ENCODE results near the gene FZD7. TPM values are rescaled to one million over a fixed set of nuclear protein-coding genes. Genes with fewer than 3 reads are reported as not detected.

Gene FZD7
- total and polyA plus RNA-seq, 10 of the 15 experiments (the other 5 are each of a cell fraction or from before 2014, with no cell fraction given): 0.24 to 2.4 (median 0.75) TPM

DNA sequence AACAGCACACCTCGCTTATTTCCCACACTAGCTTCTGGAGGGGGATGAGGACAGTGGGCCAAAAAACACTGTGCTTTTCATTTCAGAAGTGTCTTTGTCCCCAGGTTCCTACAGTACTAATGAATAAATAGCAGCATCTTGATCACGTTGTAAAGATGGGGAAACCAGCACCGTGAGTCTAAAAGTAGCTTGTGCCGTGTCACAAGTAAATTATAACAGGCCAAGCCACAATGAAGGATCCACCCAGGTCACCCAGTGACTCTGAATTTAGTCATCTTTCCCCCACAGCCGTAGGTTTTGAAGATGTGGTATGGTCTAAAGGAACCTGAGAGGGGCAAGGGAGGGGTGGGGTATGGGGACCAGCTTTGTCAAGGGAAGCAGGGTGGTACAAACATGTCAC lies 8.8 kb downstream of the FZD7 start (continued):
- TF ChIP-seq ZNF687 (IDR thresholded peaks at IDR 0.05): 0 out of 2 replicates have a peak, but pooled peaks have one; percentile 1

GRCh38 chr2:202043475-202043874 lies 9.8 kb downstream of the FZD7 start:
- ChIA-PET SMC1A (ENCODE audit: uncharacterized antibody, unreplicated experiment) (interaction anchor here (1.6 kb wide), 1 partner anchor 162 kb away, joined by 3 read pairs; no protein-coding TSS in a partner anchor), POLR2A (no interaction called here), CTCF (interaction anchor here (0.7 to 3.9 kb wide), 5 partner anchors 13 to 263 kb away, joined by 3 to 15 read pairs (median 4); partner anchors contain the start of gene ALS2), RAD21 (ENCODE audit: unreplicated experiment) (interaction anchor here (1.4 kb wide), 1 partner anchor 10 kb away, joined by 3 read pairs; the partner anchor contains the start of gene FZD7)
- peak overlapping the region; percentile 60 for H2AFZ ChIP-seq (ENCODE audit: control insufficient read depth, low read depth, low read length)
- no peaks in the 10 kb centered on the region for H3K79me2 ChIP-seq (ENCODE audit: control insufficient read depth, insufficient read depth, low read length)
- H3K4me2 ChIP-seq (ENCODE audit: control insufficient read depth, insufficient read depth): no peak overlapping the region
- WGBS (ENCODE audit: insufficient coverage, insufficient replicate concordance, low lambda C conversion rate, missing lambda C conversion rate): 22% methylated on average over 4 of the region's 6 CpGs
- intact Hi-C loops (cut with micrococcal nuclease; ENCODE audit: unreplicated experiment) (no loop called here), in situ Hi-C loops (cut with MboI) (no loop called here)
- ATAC-seq (peak; percentile 48; the same call in 2 of the 3 replicates), FAIRE-seq (no peak), DNase-seq (ENCODE audit: low read depth, low spot score) (no peak)
- no peak overlapping the region for H3K4me3 ChIP-seq
- H3K36me3 ChIP-seq (ENCODE audit: control insufficient read depth in 2 of 2, insufficient read depth in 2 of 2, low read length in 1 of 2): no peaks in the 10 kb centered on the region
- no peak overlapping the region for H3K9ac ChIP-seq (ENCODE audit: control insufficient read depth, insufficient read depth, low read length)
- H3K27ac ChIP-seq (ENCODE audit: control insufficient read depth, insufficient read depth): no peak overlapping the region
- H3K4me1 ChIP-seq (ENCODE audit: control insufficient read depth, insufficient read depth, low read length): peaks cover 7% of the 10 kb centered on the region
- no peaks in the 10 kb centered on the region; the same call in 2 of the 3 replicates for H3K9me3 ChIP-seq (replicated peaks; ENCODE audit: control insufficient read depth, insufficient read depth, low read length)
- no peaks in the 10 kb centered on the region for H4K20me1 ChIP-seq (ENCODE audit: control insufficient read depth, insufficient read depth)
- BruUV-seq (replicated peaks): no TSS peak
- H3K27me3 ChIP-seq (replicated peaks in 1 of 2; ENCODE audit: control insufficient read depth in 2 of 2, insufficient read depth in 2 of 2, low read length in 1 of 2): peaks cover 0 to 9% of the 10 kb centered on the region in 2 experiments; a peak in 2 of 4 replicates
- TF ChIP-seq FOXM1 (IDR thresholded peaks at IDR 0.05; ENCODE audit: low read depth, low read length) (no peak), SPI1 (IDR thresholded peaks at IDR 0.05; ENCODE audit: borderline replicate concordance, insufficient read depth, low read depth, low read length) (peak; percentile 63; the same call in 1 of the 2 replicates), BMI1 (IDR thresholded peaks at IDR 0.05; ENCODE audit: borderline replicate concordance) (no peak), PAX8 (IDR thresholded peaks at IDR 0.05) (no peak), ZNF24 (IDR thresholded peaks at IDR 0.05) (no peak), ZNF274 (IDR thresholded peaks at IDR 0.05; ENCODE audit: insufficient read depth, insufficient read length) (no peak), NR2C1 (IDR thresholded peaks at IDR 0.05) (no peak)
- TF ChIP-seq, protein P1, sequence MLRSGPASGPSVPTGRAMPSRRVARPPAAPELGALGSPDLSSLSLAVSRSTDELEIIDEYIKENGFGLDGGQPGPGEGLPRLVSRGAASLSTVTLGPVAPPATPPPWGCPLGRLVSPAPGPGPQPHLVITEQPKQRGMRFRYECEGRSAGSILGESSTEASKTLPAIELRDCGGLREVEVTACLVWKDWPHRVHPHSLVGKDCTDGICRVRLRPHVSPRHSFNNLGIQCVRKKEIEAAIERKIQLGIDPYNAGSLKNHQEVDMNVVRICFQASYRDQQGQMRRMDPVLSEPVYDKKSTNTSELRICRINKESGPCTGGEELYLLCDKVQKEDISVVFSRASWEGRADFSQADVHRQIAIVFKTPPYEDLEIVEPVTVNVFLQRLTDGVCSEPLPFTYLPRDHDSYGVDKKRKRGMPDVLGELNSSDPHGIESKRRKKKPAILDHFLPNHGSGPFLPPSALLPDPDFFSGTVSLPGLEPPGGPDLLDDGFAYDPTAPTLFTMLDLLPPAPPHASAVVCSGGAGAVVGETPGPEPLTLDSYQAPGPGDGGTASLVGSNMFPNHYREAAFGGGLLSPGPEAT (IDR thresholded peaks at IDR 0.05; ENCODE audit: low read depth): peak; percentile 31; the same call in 1 of the 2 replicates
- TF ChIP-seq, protein P2, sequence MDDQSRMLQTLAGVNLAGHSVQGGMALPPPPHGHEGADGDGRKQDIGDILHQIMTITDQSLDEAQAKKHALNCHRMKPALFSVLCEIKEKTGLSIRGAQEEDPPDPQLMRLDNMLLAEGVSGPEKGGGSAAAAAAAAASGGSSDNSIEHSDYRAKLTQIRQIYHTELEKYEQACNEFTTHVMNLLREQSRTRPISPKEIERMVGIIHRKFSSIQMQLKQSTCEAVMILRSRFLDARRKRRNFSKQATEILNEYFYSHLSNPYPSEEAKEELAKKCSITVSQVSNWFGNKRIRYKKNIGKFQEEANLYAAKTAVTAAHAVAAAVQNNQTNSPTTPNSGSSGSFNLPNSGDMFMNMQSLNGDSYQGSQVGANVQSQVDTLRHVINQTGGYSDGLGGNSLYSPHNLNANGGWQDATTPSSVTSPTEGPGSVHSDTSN (IDR thresholded peaks at IDR 0.05; ENCODE audit: insufficient replicate concordance, low read depth, low read length): no peak
- TF ChIP-seq, protein P3, sequence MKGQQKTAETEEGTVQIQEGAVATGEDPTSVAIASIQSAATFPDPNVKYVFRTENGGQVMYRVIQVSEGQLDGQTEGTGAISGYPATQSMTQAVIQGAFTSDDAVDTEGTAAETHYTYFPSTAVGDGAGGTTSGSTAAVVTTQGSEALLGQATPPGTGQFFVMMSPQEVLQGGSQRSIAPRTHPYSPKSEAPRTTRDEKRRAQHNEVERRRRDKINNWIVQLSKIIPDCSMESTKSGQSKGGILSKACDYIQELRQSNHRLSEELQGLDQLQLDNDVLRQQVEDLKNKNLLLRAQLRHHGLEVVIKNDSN (IDR thresholded peaks at IDR 0.05; ENCODE audit: borderline replicate concordance, extremely low read length, insufficient read depth, low read depth, low read length): no peak

Data from GM12878 (cell line).